HG03064 (cell line): ENCODE results near the gene ZMYND10.
A peak's percentile ranks its signal among the peaks of the same experiment; 100 is the strongest.
"Not testable (repeated sequence)": the region's sequence is repeated elsewhere in the genome, so short reads cannot be mapped to it uniquely, and the experiment has no call there.

Experiments used
- ATAC-seq: cut with Tn5 transposase; IDR thresholded peaks from one replicate; pipeline ENCODE4 v1.9.1; 2021; ENCODE audit warnings: low read depth; ENCODE audit not compliant: unreplicated experiment

ZMYND10 gene

GRCh38 chr3:50312041-50312440, 33.5 kb downstream of the ZMYND10 start:
- ATAC-seq, result not testable (repeated sequence)

GRCh38 chr3:50304601-50305000, 40.9 kb downstream of the ZMYND10 start:
- ATAC-seq, result no peak

- no peak for ATAC-seq
These were observed 42.3 kb downstream of the ZMYND10 start, which contains the start of gene HYAL1 for GRCh38 chr3:50303013-50303815. Gene HYAL1, minus strand, starts transcription at chr3:50303574. Its CDS starts 618 bp downstream, at chr3:50302956.

- no peak for ATAC-seq
These were observed 43.2 kb downstream of the ZMYND10 start for GRCh38 chr3:50302095-50303012.

- ATAC-seq, result no peak
These were observed 44.8 kb downstream of the ZMYND10 start for GRCh38 chr3:50300681-50301254.

GRCh38 chr3:50299929-50300680, 45.4 kb downstream of the ZMYND10 start:
- ATAC-seq, result no peak

- ATAC-seq, result no peak
These were observed 45.9 kb downstream of the ZMYND10 start for GRCh38 chr3:50299638-50299928.

GRCh38 chr3:50298836-50299637, 46.5 kb downstream of the ZMYND10 start, which contains the start of the genes HYAL3 and NAA80:
Gene HYAL3, minus strand, starts transcription at chr3:50299405. Its CDS starts 3,803 bp downstream, at chr3:50295602.
Gene NAA80, minus strand, starts transcription at chr3:50299405. Its CDS starts 1,942 bp downstream, at chr3:50297463.
- ATAC-seq, result peak; percentile 80

- ATAC-seq, result no peak
These were observed 47.4 kb downstream of the ZMYND10 start for GRCh38 chr3:50297896-50298725.

- ATAC-seq, result no peak
These were observed 48.2 kb downstream of the ZMYND10 start for GRCh38 chr3:50297384-50297775.

GRCh38 chr3:50296721-50297383, 48.7 kb downstream of the ZMYND10 start:
- ATAC-seq, result no peak

GRCh38 chr3:50295553-50296431, 49.7 kb downstream of the ZMYND10 start:
- ATAC-seq, result no peak

GRCh38 chr3:50294492-50295403, 50.8 kb downstream of the ZMYND10 start:
- ATAC-seq, result no peak

GRCh38 chr3:50294089-50294488, 51.4 kb downstream of the ZMYND10 start:
- ATAC-seq, result no peak

- no peak for ATAC-seq
These were observed 52.3 kb downstream of the ZMYND10 start for GRCh38 chr3:50293079-50293801.
